ENCODE data around the gene EXT2. TPM values are rescaled to one million over a fixed set of nuclear protein-coding genes. Genes with fewer than 3 reads are reported as not detected.

The EXT2 gene
- total and polyA plus RNA-seq, 2 donors (not counting 1 experiment from before 2014, with no cell fraction given), result 114 to 177 TPM

DNA sequence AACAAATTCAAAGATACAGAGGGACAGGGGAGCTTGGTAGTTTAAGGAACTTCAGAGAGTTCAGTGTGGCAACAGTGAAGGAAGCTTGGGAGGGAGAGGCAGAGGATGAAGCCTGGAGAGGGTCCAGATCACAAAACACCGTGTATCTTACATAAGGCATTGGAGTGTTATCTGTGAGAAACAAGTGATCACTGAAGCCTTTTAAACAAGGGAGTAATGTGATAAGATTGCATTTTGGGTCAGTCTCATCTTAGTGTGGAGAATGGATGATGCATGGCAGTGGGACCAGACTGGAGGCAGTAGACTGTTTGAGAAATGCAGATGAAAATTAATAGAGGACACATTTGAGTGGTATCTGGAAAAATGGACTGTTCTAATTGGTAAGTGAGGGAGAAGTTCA lies 79.4 kb downstream of the EXT2 start:
- H3K27me3 ChIP-seq (ENCODE audit: control insufficient read depth, insufficient read depth, low read length), result no peaks in the 10 kb centered on the region
- H3K4me3 ChIP-seq (replicated peaks in 1 of 4; ENCODE audit: control extremely low read depth in 1 of 4, insufficient read depth in 1 of 4, low read depth in 3 of 4, low read length in 4 of 4), result no peak overlapping the region
- no peak overlapping the region for H3K9ac ChIP-seq (ENCODE audit: insufficient read depth, low read length)
- H3K4me1 ChIP-seq (ENCODE audit: control insufficient read depth, extremely low read depth, insufficient read depth, low read length), result peaks cover 2% of the 10 kb centered on the region
- no peak for DNase-seq (ENCODE audit: low read depth in 2 of 2)
- H3K79me2 ChIP-seq (ENCODE audit: control insufficient read depth, insufficient read depth, low read length), result no peaks in the 10 kb centered on the region
- H4K20me1 ChIP-seq (ENCODE audit: control insufficient read depth, extremely low read depth, insufficient read depth, low read length), result no peaks in the 10 kb centered on the region
- TF ChIP-seq EZH2 (IDR thresholded peaks at IDR 0.05; ENCODE audit: low read length, missing control alignments), result no peak
- TF ChIP-seq, protein P1, sequence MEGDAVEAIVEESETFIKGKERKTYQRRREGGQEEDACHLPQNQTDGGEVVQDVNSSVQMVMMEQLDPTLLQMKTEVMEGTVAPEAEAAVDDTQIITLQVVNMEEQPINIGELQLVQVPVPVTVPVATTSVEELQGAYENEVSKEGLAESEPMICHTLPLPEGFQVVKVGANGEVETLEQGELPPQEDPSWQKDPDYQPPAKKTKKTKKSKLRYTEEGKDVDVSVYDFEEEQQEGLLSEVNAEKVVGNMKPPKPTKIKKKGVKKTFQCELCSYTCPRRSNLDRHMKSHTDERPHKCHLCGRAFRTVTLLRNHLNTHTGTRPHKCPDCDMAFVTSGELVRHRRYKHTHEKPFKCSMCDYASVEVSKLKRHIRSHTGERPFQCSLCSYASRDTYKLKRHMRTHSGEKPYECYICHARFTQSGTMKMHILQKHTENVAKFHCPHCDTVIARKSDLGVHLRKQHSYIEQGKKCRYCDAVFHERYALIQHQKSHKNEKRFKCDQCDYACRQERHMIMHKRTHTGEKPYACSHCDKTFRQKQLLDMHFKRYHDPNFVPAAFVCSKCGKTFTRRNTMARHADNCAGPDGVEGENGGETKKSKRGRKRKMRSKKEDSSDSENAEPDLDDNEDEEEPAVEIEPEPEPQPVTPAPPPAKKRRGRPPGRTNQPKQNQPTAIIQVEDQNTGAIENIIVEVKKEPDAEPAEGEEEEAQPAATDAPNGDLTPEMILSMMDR (conservative IDR thresholded peaks at IDR 0.05 in 1 of 2, IDR thresholded peaks at IDR 0.05 in 1 of 2; ENCODE audit: low read depth in 1 of 2, low read length in 2 of 2), result no peak
- H3K27ac ChIP-seq (ENCODE audit: insufficient read depth, low read length), result no peak overlapping the region
- H3K36me3 ChIP-seq (ENCODE audit: control insufficient read depth, insufficient read depth, low read length), result no peaks in the 10 kb centered on the region
- H2AFZ ChIP-seq (ENCODE audit: low read length), result no peak overlapping the region
- no peak overlapping the region for H3K4me2 ChIP-seq (ENCODE audit: extremely low read depth, insufficient read depth, low read length)
- H3K9me3 ChIP-seq (ENCODE audit: control insufficient read depth, insufficient read depth, low read depth, low read length), result no peaks in the 10 kb centered on the region

DNA sequence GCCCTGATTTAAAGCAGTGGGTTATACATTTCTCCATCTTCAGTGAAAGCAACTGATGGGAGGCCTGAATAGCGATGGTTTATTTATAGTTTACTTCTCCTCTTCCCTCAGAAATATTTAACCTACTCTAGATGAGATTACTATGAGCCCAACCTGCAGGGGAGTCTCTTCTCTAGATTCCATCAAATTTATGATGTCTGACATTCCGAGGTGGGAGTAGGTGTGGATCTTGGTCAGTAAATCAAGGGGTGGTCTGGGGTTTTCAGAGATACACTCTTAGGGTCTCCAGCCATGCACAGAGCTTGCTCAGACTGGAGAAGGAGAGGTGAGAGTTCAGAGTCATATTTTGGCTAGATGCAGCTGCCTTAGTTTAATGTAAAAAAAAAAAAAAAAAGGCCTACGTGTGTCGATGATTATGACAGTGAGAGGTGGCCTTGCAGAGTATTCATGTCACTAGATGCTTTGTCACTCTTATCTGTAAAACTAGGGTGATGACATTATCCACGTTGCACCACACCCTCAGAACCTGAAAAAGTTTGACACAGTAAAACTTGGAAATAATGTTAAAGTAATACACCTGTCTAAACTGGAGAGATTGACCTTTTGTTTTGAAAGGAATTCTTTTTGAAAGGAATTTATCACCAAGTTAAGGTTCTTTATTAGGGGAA lies 81.2 kb downstream of the EXT2 start:
- Histone ChIP-seq H3K4me2 (ENCODE audit: extremely low read depth, insufficient read depth, low read length) (no peak overlapping the region), H3K27ac (ENCODE audit: insufficient read depth, low read length) (no peak overlapping the region), H4K20me1 (ENCODE audit: control insufficient read depth, extremely low read depth, insufficient read depth, low read length) (no peaks in the 10 kb centered on the region), H3K9ac (ENCODE audit: insufficient read depth, low read length) (no peak overlapping the region), H3K9me3 (ENCODE audit: control insufficient read depth, insufficient read depth, low read depth, low read length) (no peaks in the 10 kb centered on the region), H3K36me3 (ENCODE audit: control insufficient read depth, insufficient read depth, low read length) (no peaks in the 10 kb centered on the region), H2AFZ (ENCODE audit: low read length) (no peak overlapping the region), H3K27me3 (ENCODE audit: control insufficient read depth, insufficient read depth, low read length) (no peaks in the 10 kb centered on the region), H3K4me3 (replicated peaks in 1 of 4; ENCODE audit: control extremely low read depth in 1 of 4, insufficient read depth in 1 of 4, low read depth in 3 of 4, low read length in 4 of 4) (no peak overlapping the region), H3K79me2 (ENCODE audit: control insufficient read depth, insufficient read depth, low read length) (no peaks in the 10 kb centered on the region), H3K4me1 (ENCODE audit: control insufficient read depth, extremely low read depth, insufficient read depth, low read length) (peaks cover 2% of the 10 kb centered on the region)
- TF ChIP-seq EZH2 (IDR thresholded peaks at IDR 0.05; ENCODE audit: low read length, missing control alignments), result no peak
- TF ChIP-seq, protein P1 (conservative IDR thresholded peaks at IDR 0.05 in 1 of 2, IDR thresholded peaks at IDR 0.05 in 1 of 2; ENCODE audit: low read depth in 1 of 2, low read length in 2 of 2), result no peak
- no peak for DNase-seq (ENCODE audit: low read depth in 2 of 2)

DNA sequence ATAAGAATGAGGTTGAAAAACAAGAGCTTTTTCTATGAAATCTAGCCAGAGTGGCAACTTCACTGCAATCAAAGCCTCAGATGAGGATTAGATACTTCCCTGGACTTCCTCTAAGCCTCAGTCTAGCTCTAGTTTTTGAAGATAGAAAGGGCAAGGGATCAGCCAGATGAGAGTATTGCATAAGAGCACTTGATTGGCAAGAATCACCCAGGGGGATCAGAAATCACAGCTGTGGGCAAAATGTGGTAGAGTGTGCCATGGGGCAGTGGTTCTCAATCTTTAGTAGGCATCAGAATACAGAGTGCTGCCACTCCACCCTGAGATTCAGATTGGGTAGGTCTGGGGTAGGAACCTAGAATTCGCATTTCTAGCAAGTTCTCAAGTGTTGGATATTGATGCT lies 82.4 kb downstream of the EXT2 start:
- Histone ChIP-seq H3K27me3 (ENCODE audit: control insufficient read depth, insufficient read depth, low read length) (no peaks in the 10 kb centered on the region), H3K27ac (ENCODE audit: insufficient read depth, low read length) (no peak overlapping the region), H3K79me2 (ENCODE audit: control insufficient read depth, insufficient read depth, low read length) (no peaks in the 10 kb centered on the region), H3K4me2 (ENCODE audit: extremely low read depth, insufficient read depth, low read length) (no peak overlapping the region), H2AFZ (ENCODE audit: low read length) (no peak overlapping the region), H3K36me3 (ENCODE audit: control insufficient read depth, insufficient read depth, low read length) (no peaks in the 10 kb centered on the region), H3K4me1 (ENCODE audit: control insufficient read depth, extremely low read depth, insufficient read depth, low read length) (peaks cover 2% of the 10 kb centered on the region), H4K20me1 (ENCODE audit: control insufficient read depth, extremely low read depth, insufficient read depth, low read length) (no peaks in the 10 kb centered on the region), H3K4me3 (replicated peaks in 1 of 4; ENCODE audit: control extremely low read depth in 1 of 4, insufficient read depth in 1 of 4, low read depth in 3 of 4, low read length in 4 of 4) (no peak overlapping the region), H3K9me3 (ENCODE audit: control insufficient read depth, insufficient read depth, low read depth, low read length) (no peaks in the 10 kb centered on the region), H3K9ac (ENCODE audit: insufficient read depth, low read length) (no peak overlapping the region)
- TF ChIP-seq EZH2 (IDR thresholded peaks at IDR 0.05; ENCODE audit: low read length, missing control alignments), result no peak
- TF ChIP-seq, protein P1 (conservative IDR thresholded peaks at IDR 0.05 in 1 of 2, IDR thresholded peaks at IDR 0.05 in 1 of 2; ENCODE audit: low read depth in 1 of 2, low read length in 2 of 2), result no peak
- DNase-seq (ENCODE audit: low read depth in 2 of 2), result no peak
